SU-DHL-6 (cell line): ENCODE results near the gene EXT2.

Experiments used
- EZH2phosphoT487 ChIP-seq: fragments of 200-600 bp; sonication (generic), shearing (Covaris generic); conservative IDR thresholded peaks from 2 replicates; pipeline ENCODE4 v1.6.1; 2018; ENCODE audit warnings: mild to moderate bottlenecking, antibody characterized with exemption, low read length, moderate library complexity, mixed read lengths
- TF ChIP-seq, protein P1 (sequence below): fragments of 200-600 bp; sonication (generic); IDR thresholded peaks from one replicate; pipeline ENCODE4 v1.5.1; 2017; ENCODE audit warnings: antibody characterized with exemption, mild to moderate bottlenecking, low read length, moderate library complexity; ENCODE audit not compliant: insufficient read depth, poor library complexity, severe bottlenecking

DNA sequence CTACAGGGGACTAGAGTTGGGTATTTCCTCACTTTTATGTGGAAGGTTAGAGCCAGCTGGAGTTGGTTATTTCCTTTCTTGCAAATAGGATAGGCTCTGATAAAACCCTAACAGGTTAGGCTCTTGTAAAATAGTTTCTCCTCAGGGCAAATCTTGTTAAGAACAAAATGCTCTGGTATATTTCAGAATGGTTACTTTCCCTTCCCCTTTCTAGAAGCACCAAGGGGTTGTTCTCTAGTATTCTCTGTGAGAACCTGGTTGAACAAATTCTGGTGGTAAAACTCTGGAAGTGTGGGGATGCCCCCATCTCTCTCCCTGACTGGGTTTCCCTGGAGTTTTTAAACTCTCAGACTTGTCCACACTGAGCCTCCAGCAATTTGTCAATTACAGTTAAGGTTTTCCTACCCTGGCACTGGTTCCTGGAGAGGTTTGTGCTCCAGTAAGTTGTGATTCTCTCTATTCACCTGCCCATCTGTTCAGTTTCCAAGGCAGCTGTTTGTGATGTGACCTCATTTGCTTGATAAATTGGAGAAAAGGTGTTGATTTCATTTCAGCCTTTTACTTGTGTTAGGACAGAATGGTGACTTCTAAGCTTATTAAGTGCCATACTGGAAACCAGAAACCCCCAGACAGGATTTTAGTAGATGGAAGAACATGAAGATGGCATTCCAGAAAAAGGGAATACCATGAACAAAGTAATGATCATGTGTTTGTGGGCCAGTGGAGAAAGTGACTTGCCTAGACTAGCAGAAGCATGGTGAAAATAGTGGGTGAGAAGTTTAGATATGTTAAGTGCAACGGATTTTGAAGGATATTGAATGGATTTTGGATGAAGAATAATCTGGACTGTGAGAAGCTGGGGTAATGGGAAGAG, 64.6 kb downstream of the EXT2 start:
- TF ChIP-seq, protein P1, sequence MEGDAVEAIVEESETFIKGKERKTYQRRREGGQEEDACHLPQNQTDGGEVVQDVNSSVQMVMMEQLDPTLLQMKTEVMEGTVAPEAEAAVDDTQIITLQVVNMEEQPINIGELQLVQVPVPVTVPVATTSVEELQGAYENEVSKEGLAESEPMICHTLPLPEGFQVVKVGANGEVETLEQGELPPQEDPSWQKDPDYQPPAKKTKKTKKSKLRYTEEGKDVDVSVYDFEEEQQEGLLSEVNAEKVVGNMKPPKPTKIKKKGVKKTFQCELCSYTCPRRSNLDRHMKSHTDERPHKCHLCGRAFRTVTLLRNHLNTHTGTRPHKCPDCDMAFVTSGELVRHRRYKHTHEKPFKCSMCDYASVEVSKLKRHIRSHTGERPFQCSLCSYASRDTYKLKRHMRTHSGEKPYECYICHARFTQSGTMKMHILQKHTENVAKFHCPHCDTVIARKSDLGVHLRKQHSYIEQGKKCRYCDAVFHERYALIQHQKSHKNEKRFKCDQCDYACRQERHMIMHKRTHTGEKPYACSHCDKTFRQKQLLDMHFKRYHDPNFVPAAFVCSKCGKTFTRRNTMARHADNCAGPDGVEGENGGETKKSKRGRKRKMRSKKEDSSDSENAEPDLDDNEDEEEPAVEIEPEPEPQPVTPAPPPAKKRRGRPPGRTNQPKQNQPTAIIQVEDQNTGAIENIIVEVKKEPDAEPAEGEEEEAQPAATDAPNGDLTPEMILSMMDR: no peak
- no peak for TF ChIP-seq EZH2phosphoT487
